T-helper 22 cell (primary cell): ENCODE measurements around the gene ANKMY1.

Experiments used
- DNase-seq: peaks from one replicate; pipeline ENCODE4 v3.0.0-alpha.2; 2020; ENCODE audit warnings: low read depth

ANKMY1 gene

GRCh38 chr2:240557808-240558207, at the start of gene ANKMY1:
ANKMY1 (minus strand) TSS chr2:240557988; CDS start chr2:240557335, 653 bp downstream.
- DNase-seq, result peak; percentile 38

GRCh38 chr2:240605867-240606743, 48.3 kb upstream of the ANKMY1 start:
- no peak for DNase-seq

- DNase-seq, result no peak
Observed at GRCh38 chr2:240604939-240605716, 47.3 kb upstream of the ANKMY1 start.

GRCh38 chr2:240604291-240604938, 46.6 kb upstream of the ANKMY1 start:
- no peak for DNase-seq

GRCh38 chr2:240603846-240604245, 46.1 kb upstream of the ANKMY1 start:
- DNase-seq, result no peak

GRCh38 chr2:240603081-240603835, 45.5 kb upstream of the ANKMY1 start:
- DNase-seq, result no peak

- DNase-seq, result no peak
Observed at GRCh38 chr2:240602266-240603050, 44.7 kb upstream of the ANKMY1 start.

GRCh38 chr2:240601831-240602160, 44.0 kb upstream of the ANKMY1 start:
- DNase-seq, result no peak

- DNase-seq, result no peak
Observed at GRCh38 chr2:240601061-240601830, 43.5 kb upstream of the ANKMY1 start.

- DNase-seq, result no peak
Observed at GRCh38 chr2:240600451-240600961, 42.7 kb upstream of the ANKMY1 start.

- no peak for DNase-seq
Observed at GRCh38 chr2:240599141-240599583, 41.4 kb upstream of the ANKMY1 start.

- no peak for DNase-seq
Observed at GRCh38 chr2:240598311-240598911, 40.6 kb upstream of the ANKMY1 start.

- DNase-seq, result no peak
Observed at GRCh38 chr2:240597419-240598181, 39.8 kb upstream of the ANKMY1 start.

GRCh38 chr2:240597054-240597418, 39.2 kb upstream of the ANKMY1 start:
- DNase-seq, result no peak

GRCh38 chr2:240596491-240596931, 38.7 kb upstream of the ANKMY1 start:
- DNase-seq, result no peak

GRCh38 chr2:240596080-240596460, 38.3 kb upstream of the ANKMY1 start:
- DNase-seq, result no peak

GRCh38 chr2:240595381-240596079, 37.7 kb upstream of the ANKMY1 start:
- no peak for DNase-seq
